ENCODE results near the gene LRRC39. TPM values are rescaled to one million over a fixed set of nuclear protein-coding genes. Genes with fewer than 3 reads are reported as not detected.

LRRC39 gene
- 0.77 TPM for polyA plus RNA-seq (2013, experiment 1 of 2)
- 0.66 TPM for polyA plus RNA-seq (2013, experiment 2 of 2)

DNA sequence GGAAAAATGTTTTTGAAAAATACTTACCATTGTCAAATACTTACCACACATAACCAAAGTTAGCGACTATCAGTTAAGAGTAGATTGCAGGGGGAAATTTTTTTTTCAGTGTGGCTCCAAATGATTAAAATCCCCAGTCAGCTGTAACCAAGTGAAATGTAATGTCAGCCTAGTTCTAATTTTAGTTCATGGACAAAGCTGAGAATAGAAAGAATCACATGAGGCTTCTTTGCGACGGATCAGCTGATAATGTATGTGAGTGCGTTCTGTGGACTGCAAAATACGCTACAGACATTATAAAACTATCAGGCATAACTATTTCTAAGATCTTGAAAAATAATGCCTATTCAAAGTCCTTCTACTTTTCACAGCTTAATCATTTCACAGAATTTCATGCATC lies at the start of gene LRRC39:
Gene LRRC39, minus strand, starts transcription at position 166 of the 400 bp plus-strand sequence. CDS start 9,740 bp downstream, outside the sequence.
- H3K9me3 ChIP-seq (replicated peaks in 1 of 2; ENCODE audit: control insufficient read depth in 2 of 2, insufficient read depth in 1 of 2, low read depth in 1 of 2, low read length in 2 of 2): no peaks in the 10 kb centered on the region
- H3K4me2 ChIP-seq (ENCODE audit: insufficient read depth, low read length, poor library complexity, severe bottlenecking): no peak within 1 kb of the TSS
- H3K18ac ChIP-seq (ENCODE audit: low read length): no peak within 1 kb of the TSS
- H2BK120ac ChIP-seq (ENCODE audit: low read depth, low read length): no peak within 1 kb of the TSS
- no peak within 1 kb of the TSS for H2AK5ac ChIP-seq (ENCODE audit: low read depth, low read length)
- WGBS, 2 donors (ENCODE audit: extremely low coverage in 2 of 2, insufficient read length in 2 of 2, insufficient replicate concordance in 1 of 2): no CpG with 5 or more reads among the region's 5 CpGs
- H2BK5ac ChIP-seq (ENCODE audit: low read length): no peak within 1 kb of the TSS
- no peaks in the 10 kb centered on the region for H3K4me1 ChIP-seq (ENCODE audit: control insufficient read depth in 2 of 2, insufficient read depth in 1 of 2, low read depth in 1 of 2, low read length in 2 of 2)
- no peak within 1 kb of the TSS for H4K91ac ChIP-seq (ENCODE audit: low read depth, low read length, poor library complexity)
- H3K27me3 ChIP-seq (ENCODE audit: control insufficient read depth in 3 of 3, insufficient read depth in 3 of 3, low read depth in 1 of 3, low read length in 3 of 3): no peaks in the 10 kb centered on the region
- no peak for DNase-seq (ENCODE audit: low spot score)
- no peak within 1 kb of the TSS for H2BK12ac ChIP-seq (ENCODE audit: low read length)
- no peak within 1 kb of the TSS for H2AFZ ChIP-seq (ENCODE audit: low read length)
- no peak within 1 kb of the TSS for H3K4ac ChIP-seq (ENCODE audit: low read length)
- H4K8ac ChIP-seq (ENCODE audit: low read depth, low read length): no peak within 1 kb of the TSS
- no peak within 1 kb of the TSS for H3K14ac ChIP-seq (ENCODE audit: low read length)
- no peak within 1 kb of the TSS for H3K23ac ChIP-seq (ENCODE audit: low read depth, low read length, poor library complexity)
- H3K9ac ChIP-seq (ENCODE audit: low read depth, low read length, poor library complexity): no peak within 1 kb of the TSS
- no peak within 1 kb of the TSS for H3K4me3 ChIP-seq (ENCODE audit: low read length in 2 of 2)
- no peaks in the 10 kb centered on the region for H3K36me3 ChIP-seq (replicated peaks in 1 of 2; ENCODE audit: control insufficient read depth in 2 of 2, insufficient read depth in 2 of 2, low read length in 2 of 2)
- no peak within 1 kb of the TSS for H3K27ac ChIP-seq (replicated peaks; ENCODE audit: low read length)
- H3K79me1 ChIP-seq (ENCODE audit: low read depth, low read length): no peaks in the 10 kb centered on the region
- no peak within 1 kb of the TSS for H2BK15ac ChIP-seq (ENCODE audit: low read length)

DNA sequence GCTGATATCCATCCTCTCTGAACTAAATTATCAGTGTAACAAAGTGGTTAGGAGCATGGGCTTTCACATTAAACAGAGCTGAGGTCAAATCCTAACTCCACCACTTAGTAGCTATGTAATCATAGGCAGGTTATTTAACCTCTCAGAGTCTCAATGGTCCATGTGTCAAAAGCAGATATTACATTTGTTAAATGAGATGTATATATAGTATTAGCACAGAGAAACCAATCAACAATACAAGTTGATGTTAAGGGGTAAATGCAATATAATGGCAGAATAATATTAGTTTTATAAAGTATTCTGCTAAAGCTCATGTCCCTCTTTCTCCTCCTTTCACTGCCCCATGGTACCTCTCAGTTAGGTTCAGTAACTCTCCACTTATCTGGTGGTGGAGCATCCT lies 44.4 kb upstream of the LRRC39 start:
- no peak overlapping the region for H2AFZ ChIP-seq (ENCODE audit: low read length)
- no peak overlapping the region for H3K9ac ChIP-seq (ENCODE audit: low read depth, low read length, poor library complexity)
- no peak overlapping the region for H2BK12ac ChIP-seq (ENCODE audit: low read length)
- H3K4me3 ChIP-seq (ENCODE audit: low read length in 2 of 2): no peak overlapping the region
- no peaks in the 10 kb centered on the region for H3K79me1 ChIP-seq (ENCODE audit: low read depth, low read length)
- no peaks in the 10 kb centered on the region for H3K4me1 ChIP-seq (ENCODE audit: control insufficient read depth in 2 of 2, insufficient read depth in 1 of 2, low read depth in 1 of 2, low read length in 2 of 2)
- H3K4me2 ChIP-seq (ENCODE audit: insufficient read depth, low read length, poor library complexity, severe bottlenecking): no peak overlapping the region
- no peak for DNase-seq (ENCODE audit: low spot score)
- no peak overlapping the region for H4K8ac ChIP-seq (ENCODE audit: low read depth, low read length)
- H2BK5ac ChIP-seq (ENCODE audit: low read length): no peak overlapping the region
- no peak overlapping the region for H3K18ac ChIP-seq (ENCODE audit: low read length)
- H2AK5ac ChIP-seq (ENCODE audit: low read depth, low read length): no peak overlapping the region
- no peaks in the 10 kb centered on the region for H3K27me3 ChIP-seq (ENCODE audit: control insufficient read depth in 3 of 3, insufficient read depth in 3 of 3, low read depth in 1 of 3, low read length in 3 of 3)
- no peak overlapping the region for H3K23ac ChIP-seq (ENCODE audit: low read depth, low read length, poor library complexity)
- H3K36me3 ChIP-seq (replicated peaks in 1 of 2; ENCODE audit: control insufficient read depth in 2 of 2, insufficient read depth in 2 of 2, low read length in 2 of 2): peaks cover 5 to 43% of the 10 kb centered on the region in 2 donors
- H2BK15ac ChIP-seq (ENCODE audit: low read length): no peak overlapping the region
- H2BK120ac ChIP-seq (ENCODE audit: low read depth, low read length): no peak overlapping the region
- H4K91ac ChIP-seq (ENCODE audit: low read depth, low read length, poor library complexity): no peak overlapping the region
- H3K9me3 ChIP-seq (replicated peaks in 1 of 2; ENCODE audit: control insufficient read depth in 2 of 2, insufficient read depth in 1 of 2, low read depth in 1 of 2, low read length in 2 of 2): no peaks in the 10 kb centered on the region
- no peak overlapping the region for H3K27ac ChIP-seq (replicated peaks; ENCODE audit: low read length)
- H3K14ac ChIP-seq (ENCODE audit: low read length): no peak overlapping the region
- H3K4ac ChIP-seq (ENCODE audit: low read length): no peak overlapping the region

DNA sequence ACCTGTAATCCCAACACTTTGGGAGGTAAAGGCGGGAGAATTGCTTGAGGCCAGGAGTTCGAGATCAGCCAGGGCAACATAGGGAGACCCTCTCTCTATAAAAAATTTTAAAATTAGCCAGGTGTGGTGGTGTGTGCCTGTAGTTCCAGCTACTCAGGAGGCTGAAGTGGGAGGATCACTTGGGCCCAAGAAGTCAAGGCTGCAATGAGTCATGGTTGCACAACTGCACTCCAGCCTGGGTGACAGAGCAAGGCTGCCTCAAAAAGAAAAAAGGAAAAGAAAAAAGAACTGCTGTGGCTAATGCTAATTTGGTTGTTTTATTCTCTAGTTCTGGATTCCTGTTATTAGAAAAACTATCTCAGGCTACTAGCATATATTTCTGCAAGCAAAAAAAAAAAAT lies 41.8 kb upstream of the LRRC39 start:
- Histone ChIP-seq H2BK5ac (ENCODE audit: low read length) (no peak overlapping the region), H3K27me3 (ENCODE audit: control insufficient read depth in 3 of 3, insufficient read depth in 3 of 3, low read depth in 1 of 3, low read length in 3 of 3) (no peaks in the 10 kb centered on the region), H3K79me1 (ENCODE audit: low read depth, low read length) (no peaks in the 10 kb centered on the region), H3K18ac (ENCODE audit: low read length) (no peak overlapping the region), H3K36me3 (replicated peaks in 1 of 2; ENCODE audit: control insufficient read depth in 2 of 2, insufficient read depth in 2 of 2, low read length in 2 of 2) (peaks cover 5 to 59% of the 10 kb centered on the region in 2 donors), H2BK12ac (ENCODE audit: low read length) (no peak overlapping the region), H3K9ac (ENCODE audit: low read depth, low read length, poor library complexity) (no peak overlapping the region), H3K4me3 (ENCODE audit: low read length in 2 of 2) (no peak overlapping the region), H2BK15ac (ENCODE audit: low read length) (no peak overlapping the region), H2AFZ (ENCODE audit: low read length) (no peak overlapping the region), H2BK120ac (ENCODE audit: low read depth, low read length) (no peak overlapping the region), H3K9me3 (replicated peaks in 1 of 2; ENCODE audit: control insufficient read depth in 2 of 2, insufficient read depth in 1 of 2, low read depth in 1 of 2, low read length in 2 of 2) (no peaks in the 10 kb centered on the region), H3K4me2 (ENCODE audit: insufficient read depth, low read length, poor library complexity, severe bottlenecking) (no peak overlapping the region), H3K4ac (ENCODE audit: low read length) (no peak overlapping the region), H4K91ac (ENCODE audit: low read depth, low read length, poor library complexity) (no peak overlapping the region), H2AK5ac (ENCODE audit: low read depth, low read length) (no peak overlapping the region), H3K23ac (ENCODE audit: low read depth, low read length, poor library complexity) (no peak overlapping the region), H3K27ac (replicated peaks; ENCODE audit: low read length) (no peak overlapping the region), H3K14ac (ENCODE audit: low read length) (no peak overlapping the region), H4K8ac (ENCODE audit: low read depth, low read length) (no peak overlapping the region), H3K4me1 (ENCODE audit: control insufficient read depth in 2 of 2, insufficient read depth in 1 of 2, low read depth in 1 of 2, low read length in 2 of 2) (no peaks in the 10 kb centered on the region)
- WGBS, 2 donors (ENCODE audit: extremely low coverage in 2 of 2, insufficient read length in 2 of 2, insufficient replicate concordance in 1 of 2): no CpG with 5 or more reads among the region's 2 CpGs
- DNase-seq (ENCODE audit: low spot score): no peak

DNA sequence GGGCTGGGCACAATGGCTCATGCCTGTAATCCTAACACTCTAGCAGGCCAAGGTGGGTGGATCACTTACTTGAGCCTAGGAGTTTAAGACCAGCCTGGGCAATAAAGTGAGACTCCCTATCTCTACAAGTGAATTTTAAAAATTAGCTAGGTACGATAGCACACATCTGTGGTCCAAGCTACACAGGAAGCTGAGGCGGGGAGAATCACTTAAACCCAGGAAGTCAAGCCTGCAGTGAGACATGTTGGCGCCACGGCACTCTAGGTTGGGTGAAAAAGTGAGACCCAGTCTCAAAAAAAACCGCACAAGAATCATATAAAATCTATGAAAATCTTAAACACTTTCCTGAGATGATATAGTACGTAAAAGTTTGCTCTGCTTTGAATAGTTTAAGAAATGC lies 41.4 kb upstream of the LRRC39 start:
- no peak overlapping the region for H3K23ac ChIP-seq (ENCODE audit: low read depth, low read length, poor library complexity)
- H4K91ac ChIP-seq (ENCODE audit: low read depth, low read length, poor library complexity): no peak overlapping the region
- H3K9ac ChIP-seq (ENCODE audit: low read depth, low read length, poor library complexity): no peak overlapping the region
- no peak overlapping the region for H3K4me3 ChIP-seq (ENCODE audit: low read length in 2 of 2)
- no peak for DNase-seq (ENCODE audit: low spot score)
- no peak overlapping the region for H2BK120ac ChIP-seq (ENCODE audit: low read depth, low read length)
- no peak overlapping the region for H3K4me2 ChIP-seq (ENCODE audit: insufficient read depth, low read length, poor library complexity, severe bottlenecking)
- H3K36me3 ChIP-seq (replicated peaks in 1 of 2; ENCODE audit: control insufficient read depth in 2 of 2, insufficient read depth in 2 of 2, low read length in 2 of 2): peaks cover 5 to 64% of the 10 kb centered on the region in 2 donors
- H2BK12ac ChIP-seq (ENCODE audit: low read length): no peak overlapping the region
- no peak overlapping the region for H4K8ac ChIP-seq (ENCODE audit: low read depth, low read length)
- no peaks in the 10 kb centered on the region for H3K9me3 ChIP-seq (replicated peaks in 1 of 2; ENCODE audit: control insufficient read depth in 2 of 2, insufficient read depth in 1 of 2, low read depth in 1 of 2, low read length in 2 of 2)
- no peak overlapping the region for H3K27ac ChIP-seq (replicated peaks; ENCODE audit: low read length)
- no peak overlapping the region for H2BK5ac ChIP-seq (ENCODE audit: low read length)
- no peak overlapping the region for H3K14ac ChIP-seq (ENCODE audit: low read length)
- H3K18ac ChIP-seq (ENCODE audit: low read length): no peak overlapping the region
- WGBS, 2 donors (ENCODE audit: extremely low coverage in 2 of 2, insufficient read length in 2 of 2, insufficient replicate concordance in 1 of 2): no CpG with 5 or more reads among the region's 6 CpGs
- H2AFZ ChIP-seq (ENCODE audit: low read length): no peak overlapping the region
- H3K4me1 ChIP-seq (ENCODE audit: control insufficient read depth in 2 of 2, insufficient read depth in 1 of 2, low read depth in 1 of 2, low read length in 2 of 2): no peaks in the 10 kb centered on the region
- no peak overlapping the region for H3K4ac ChIP-seq (ENCODE audit: low read length)
- H2BK15ac ChIP-seq (ENCODE audit: low read length): no peak overlapping the region
- H2AK5ac ChIP-seq (ENCODE audit: low read depth, low read length): no peak overlapping the region
- no peaks in the 10 kb centered on the region for H3K27me3 ChIP-seq (ENCODE audit: control insufficient read depth in 3 of 3, insufficient read depth in 3 of 3, low read depth in 1 of 3, low read length in 3 of 3)
- H3K79me1 ChIP-seq (ENCODE audit: low read depth, low read length): no peaks in the 10 kb centered on the region
